ENCODE measurements around the gene SNTB2.
"Not testable (repeated sequence)": the region's sequence is repeated elsewhere in the genome, so short reads cannot be mapped to it uniquely, and the experiment has no call there.

SNTB2 gene

GRCh38 chr16:69283851-69284250, 96.9 kb downstream of the SNTB2 start:
- in situ Hi-C loops (cut with HindIII; ENCODE audit: low sequenced_read_pairs): no loop called here

GRCh38 chr16:69285240-69285639, 98.3 kb downstream of the SNTB2 start:
- in situ Hi-C loops (cut with HindIII; ENCODE audit: low sequenced_read_pairs): no loop called here

- in situ Hi-C loops (cut with HindIII; ENCODE audit: low sequenced_read_pairs): no loop called here
Measured at GRCh38 chr16:69286941-69287713, 100.2 kb downstream of the SNTB2 start.

DNA sequence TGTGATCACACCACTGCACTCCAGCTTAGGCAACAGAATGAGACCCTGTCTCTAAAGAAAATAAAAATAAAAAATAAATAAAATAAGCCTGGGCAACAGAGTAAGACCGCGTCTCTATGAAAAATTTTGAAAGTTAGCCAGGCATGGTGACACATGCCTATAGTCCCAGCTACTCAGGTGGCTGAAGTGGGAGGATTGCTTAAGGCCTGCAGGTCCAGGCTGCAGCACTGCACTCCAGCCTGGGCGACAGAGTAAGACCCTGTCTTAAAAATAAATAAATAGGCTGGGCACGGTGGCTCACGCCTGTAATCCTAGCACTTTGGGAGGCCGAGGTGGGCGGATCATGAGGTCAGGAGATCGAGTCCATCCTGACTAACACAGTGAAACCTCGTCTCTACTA, 104.7 kb downstream of the SNTB2 start:
- in situ Hi-C loops (cut with HindIII; ENCODE audit: low sequenced_read_pairs): not testable (repeated sequence)

DNA sequence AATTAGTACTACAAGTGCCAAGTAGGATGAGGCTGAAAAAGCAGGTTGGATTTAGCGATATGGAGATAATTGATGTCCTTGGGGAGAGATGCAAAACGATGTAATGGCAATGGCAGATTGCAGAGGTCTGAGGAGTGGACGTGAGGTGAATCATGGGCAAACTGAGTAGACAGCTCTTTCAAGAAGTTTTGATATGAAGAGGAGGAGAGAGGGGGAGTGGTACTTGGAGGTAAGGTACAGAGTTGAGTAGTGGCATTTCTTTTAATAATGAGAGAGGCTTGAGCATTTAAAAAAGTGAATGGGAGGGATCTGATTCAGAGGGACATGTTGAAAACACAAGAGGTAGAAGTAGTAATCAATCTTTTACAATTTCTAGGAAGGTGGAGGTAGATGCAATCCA, 106.4 kb downstream of the SNTB2 start:
- in situ Hi-C loops (cut with HindIII; ENCODE audit: low sequenced_read_pairs): no loop called here

- in situ Hi-C loops (cut with HindIII; ENCODE audit: low sequenced_read_pairs): no loop called here
Measured at GRCh38 chr16:69294051-69294450, 107.1 kb downstream of the SNTB2 start.

DNA sequence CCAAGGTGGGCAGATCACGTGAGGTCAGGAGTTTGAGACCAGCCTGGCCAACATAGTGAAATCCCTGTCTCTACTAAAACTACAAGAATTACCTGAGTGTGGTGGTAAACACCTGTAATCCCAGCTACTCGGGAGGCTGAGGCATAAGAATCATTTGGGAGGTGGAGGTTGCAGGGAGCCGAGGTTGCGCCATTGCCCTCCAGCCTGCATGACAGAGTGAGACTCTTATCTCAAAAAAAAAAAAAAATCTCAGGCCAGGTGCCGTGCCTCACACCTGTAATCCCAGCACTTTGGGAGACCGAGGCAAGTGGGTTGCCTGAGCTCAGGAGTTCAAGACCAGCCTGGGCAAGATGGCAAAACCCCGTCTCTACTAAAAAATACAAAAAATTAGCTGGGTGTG, 109.8 kb downstream of the SNTB2 start:
- in situ Hi-C loops (cut with HindIII; ENCODE audit: low sequenced_read_pairs): not testable (repeated sequence)

DNA sequence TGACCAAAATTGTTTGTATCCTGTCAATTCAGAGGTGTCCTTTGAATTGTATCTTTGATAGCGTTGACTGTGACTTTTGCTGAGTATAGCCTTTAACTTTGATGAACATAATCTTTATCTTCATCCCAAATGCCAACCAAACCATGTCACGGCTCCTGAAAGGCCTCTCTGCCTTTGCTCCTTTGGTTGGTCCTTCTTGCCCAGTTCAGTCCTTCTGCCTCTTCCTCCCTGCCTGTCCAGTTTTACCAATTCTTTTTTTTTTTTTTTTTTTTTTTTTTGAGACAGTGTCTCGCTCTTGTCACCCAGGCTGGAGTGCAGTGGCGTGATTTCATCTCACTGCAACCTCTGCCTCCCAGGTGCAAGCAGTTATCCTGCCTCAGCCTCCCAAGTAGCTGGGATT, 111.3 kb downstream of the SNTB2 start:
- in situ Hi-C loops (cut with HindIII; ENCODE audit: low sequenced_read_pairs): no loop called here

- in situ Hi-C loops (cut with HindIII; ENCODE audit: low sequenced_read_pairs): loop anchor here (10.0 kb wide), 1 partner anchor 136 kb away; no protein-coding TSS in a partner anchor
Measured at GRCh38 chr16:69301187-69301586, 114.2 kb downstream of the SNTB2 start.

GRCh38 chr16:69301861-69302260, 114.9 kb downstream of the SNTB2 start:
- in situ Hi-C loops (cut with HindIII; ENCODE audit: low sequenced_read_pairs): loop anchor here (10.0 kb wide), 1 partner anchor 137 kb away; no protein-coding TSS in a partner anchor

DNA sequence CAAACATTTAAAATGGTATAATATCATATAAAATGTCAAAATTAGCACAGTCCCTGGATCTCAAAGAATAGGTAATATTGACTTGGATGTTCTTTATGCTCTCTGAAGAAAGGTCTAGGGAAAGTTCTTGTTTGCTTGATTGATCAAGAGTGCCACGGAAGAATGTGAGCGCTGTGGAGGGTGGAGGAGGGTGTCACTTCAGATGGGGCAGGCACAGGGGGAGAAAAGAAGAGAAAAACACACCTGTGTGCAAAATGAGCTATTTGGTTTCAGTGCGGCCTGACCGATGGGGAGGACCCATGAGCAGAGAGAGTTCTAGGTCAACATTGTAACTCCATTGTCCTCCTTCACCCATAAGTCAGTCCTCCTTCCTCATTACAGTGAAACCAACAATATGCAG, 115.3 kb downstream of the SNTB2 start:
- in situ Hi-C loops (cut with HindIII; ENCODE audit: low sequenced_read_pairs): loop anchor here (10.0 kb wide), 1 partner anchor 138 kb away; no protein-coding TSS in a partner anchor

DNA sequence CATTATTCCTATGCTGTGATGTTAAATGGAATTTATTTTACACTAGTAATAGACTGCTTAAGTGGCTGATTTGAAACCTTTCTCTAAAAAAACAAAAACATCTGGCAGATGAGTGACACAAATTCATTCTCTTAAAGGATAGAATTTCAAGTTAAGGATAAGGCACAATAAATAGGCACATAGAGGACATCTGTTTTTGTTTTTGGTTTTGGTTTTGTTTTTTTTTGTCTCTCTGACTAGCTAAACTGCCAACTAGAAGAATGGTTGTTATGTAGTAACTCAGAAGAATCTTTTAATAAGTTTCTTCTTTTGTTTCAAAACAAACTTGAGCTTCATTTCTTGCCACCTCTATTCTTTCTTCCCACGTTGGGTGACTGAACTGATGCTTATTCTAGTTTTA, 119.1 kb downstream of the SNTB2 start:
- in situ Hi-C loops (cut with HindIII; ENCODE audit: low sequenced_read_pairs): loop anchor here (10.0 kb wide), 1 partner anchor 141 kb away; no protein-coding TSS in a partner anchor

DNA sequence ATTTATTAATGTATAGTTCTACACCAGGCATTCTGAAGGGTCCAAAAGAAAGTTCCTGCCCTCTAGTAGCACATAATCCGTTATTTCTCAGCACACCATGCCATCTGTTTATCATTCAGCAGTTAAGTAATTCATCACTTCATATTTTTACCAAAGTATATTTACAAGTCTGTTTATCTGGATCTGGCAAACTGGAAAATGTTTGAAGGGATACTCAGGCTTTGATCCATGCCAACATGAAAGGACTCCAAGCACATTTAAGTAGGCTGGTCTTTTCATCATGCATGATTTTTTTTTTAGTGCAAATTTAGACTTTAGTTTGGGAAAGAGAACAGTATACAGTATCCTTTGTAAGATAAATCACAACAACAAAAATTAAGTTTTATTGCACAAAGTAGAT, 120.1 kb downstream of the SNTB2 start:
- in situ Hi-C loops (cut with HindIII; ENCODE audit: low sequenced_read_pairs): loop anchor here (10.0 kb wide), 1 partner anchor 142 kb away; no protein-coding TSS in a partner anchor

GRCh38 chr16:69307856-69308255, 120.9 kb downstream of the SNTB2 start:
- in situ Hi-C loops (cut with HindIII; ENCODE audit: low sequenced_read_pairs): loop anchor here (10.0 kb wide), 1 partner anchor 143 kb away; no protein-coding TSS in a partner anchor

DNA sequence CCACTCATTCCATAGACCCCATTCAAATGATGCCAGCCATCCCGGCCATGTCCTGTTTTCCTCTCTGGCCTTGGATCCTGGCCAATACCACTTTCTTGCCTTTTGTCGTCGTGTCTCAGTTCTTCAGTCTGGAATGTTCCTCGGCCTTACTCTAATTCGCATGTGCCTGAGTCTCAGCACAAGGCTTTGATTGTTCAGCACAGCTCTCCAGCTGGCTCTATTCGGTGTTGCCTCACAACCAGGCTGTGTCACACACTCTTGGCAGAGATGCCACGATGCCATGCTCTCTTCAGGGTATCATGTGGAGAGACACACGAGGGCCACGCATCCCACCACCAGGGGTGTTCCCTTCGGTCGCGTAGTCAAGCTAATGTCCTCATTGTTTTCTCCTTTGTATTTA, 122.4 kb downstream of the SNTB2 start:
- in situ Hi-C loops (cut with HindIII; ENCODE audit: low sequenced_read_pairs): loop anchor here (10.0 kb wide), 1 partner anchor 145 kb away; no protein-coding TSS in a partner anchor

DNA sequence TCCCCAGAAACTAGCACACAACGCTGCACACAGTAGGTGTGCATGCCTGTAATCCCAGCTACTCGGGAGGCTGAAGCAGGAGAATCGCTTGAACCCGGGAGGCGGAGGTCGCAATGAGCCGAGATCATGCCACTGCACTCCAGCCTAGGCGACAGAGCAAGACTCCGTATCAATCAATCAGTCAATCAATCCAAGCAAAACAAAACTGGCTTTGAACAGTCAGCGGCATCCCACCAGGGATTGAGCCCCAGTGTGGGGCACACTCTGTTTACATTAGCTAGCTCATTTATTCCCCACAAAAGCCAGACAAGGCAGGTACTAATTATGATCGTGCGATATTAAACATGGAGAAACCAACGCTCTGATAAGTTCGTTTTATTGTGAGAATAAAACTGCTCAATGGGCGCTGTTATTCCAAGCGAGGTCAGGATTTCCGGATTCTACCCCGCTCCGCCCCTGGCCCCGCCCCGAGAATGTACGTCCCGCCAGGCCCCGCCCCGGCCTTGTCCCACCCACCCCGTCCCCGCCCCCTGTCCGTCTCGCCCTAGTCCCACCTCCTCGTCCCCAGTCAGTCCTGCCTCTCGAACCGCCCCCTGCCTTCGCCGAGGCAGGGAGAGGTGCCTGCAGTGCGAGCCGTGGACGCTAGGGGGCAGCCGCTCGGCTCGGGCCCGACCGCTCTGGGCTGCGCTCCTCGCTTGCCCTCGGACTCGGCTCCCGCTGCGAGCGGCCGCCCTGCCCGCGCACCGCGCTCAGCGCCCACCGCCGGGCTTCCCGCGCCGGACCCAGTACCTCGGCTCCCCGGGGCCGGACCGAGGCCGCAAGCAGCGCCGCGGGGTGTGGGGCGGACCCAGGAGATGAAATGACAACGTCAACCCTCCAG, 123.9 kb downstream of the SNTB2 start, which contains the start of gene VPS4A:
TSS of gene VPS4A (plus strand) at position 698 of the 880 bp plus-strand sequence. CDS start at position 860, 162 bp downstream.
- in situ Hi-C loops (cut with HindIII; ENCODE audit: low sequenced_read_pairs): no loop called here

GRCh38 chr16:69311533-69312387, 124.8 kb downstream of the SNTB2 start:
- in situ Hi-C loops (cut with HindIII; ENCODE audit: low sequenced_read_pairs): no loop called here

- in situ Hi-C loops (cut with HindIII; ENCODE audit: low sequenced_read_pairs): no loop called here
Measured at GRCh38 chr16:69313469-69313868, 126.5 kb downstream of the SNTB2 start.

DNA sequence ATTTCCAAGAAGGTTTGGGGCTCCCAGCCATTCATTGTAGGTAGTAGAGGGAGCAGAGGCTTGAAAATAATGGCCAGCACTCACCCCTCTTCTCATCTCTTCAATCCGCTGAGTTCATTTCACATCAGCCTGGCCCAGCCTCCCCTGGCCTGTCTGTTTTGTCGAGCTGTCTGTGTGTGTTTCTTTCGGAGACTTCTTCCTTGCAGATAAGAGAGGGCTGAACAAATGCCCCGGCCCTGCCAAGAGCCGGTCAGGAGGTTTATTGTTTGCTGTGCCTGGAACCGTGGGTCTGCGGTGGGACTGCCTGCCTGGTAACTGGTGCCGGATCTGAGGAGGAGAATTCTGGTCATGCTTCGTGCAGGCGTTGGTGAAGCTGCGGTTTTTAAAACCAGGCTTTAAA, 127.6 kb downstream of the SNTB2 start:
- in situ Hi-C loops (cut with HindIII; ENCODE audit: low sequenced_read_pairs): no loop called here
